Keratinocyte (primary cell): ENCODE results near the gene OTUD5. TPM values are rescaled to one million over a fixed set of nuclear protein-coding genes. Genes with fewer than 3 reads are reported as not detected.

ENCODE experiments used
- DNase-seq: peaks from one replicate; pipeline ENCODE4 v3.0.0-alpha.2; 2011; ENCODE audit warnings: low read depth, missing footprints, low spot score
- FAIRE-seq: peaks from 2 replicates; lab custom pipeline; 2011; peaks lifted over from hg19 to GRCh38; lab: Jason Lieb, UNC
- H2AFZ ChIP-seq: 2 replicates; pipeline ENCODE4 v1.6.0; 2012; ENCODE audit warnings: low read length, control low read depth, inconsistent platforms; ENCODE audit not compliant: control insufficient read depth
- H3K27ac ChIP-seq: 2 replicates; pipeline ENCODE4 v1.5.1; 2011; ENCODE audit warnings: low read length; ENCODE audit not compliant: control insufficient read depth, insufficient read depth
- H3K27me3 ChIP-seq: 3 replicates; pipeline ENCODE4 v1.6.0; 2011; ENCODE audit warnings: low read length; ENCODE audit not compliant: control insufficient read depth, insufficient read depth; ENCODE audit errors: extremely low read depth
- H3K36me3 ChIP-seq, 2 experiments: 2 replicates in 1 of 2; 3 replicates in 1 of 2; pipeline ENCODE4 v1.5.1; 2011; ENCODE audit warnings: low read length in 2 of 2, mild to moderate bottlenecking in 1 of 2; ENCODE audit not compliant: control insufficient read depth in 2 of 2, insufficient read depth in 2 of 2; ENCODE audit errors: extremely low read depth in 1 of 2
- H3K4me1 ChIP-seq: 3 replicates; pipeline ENCODE4 v1.5.1; 2011; ENCODE audit warnings: low read length; ENCODE audit not compliant: control insufficient read depth, insufficient read depth; ENCODE audit errors: extremely low read depth
- H3K4me2 ChIP-seq: 3 replicates; pipeline ENCODE4 v1.6.0; 2011; ENCODE audit warnings: low read depth, low read length; ENCODE audit not compliant: control insufficient read depth, insufficient read depth; ENCODE audit errors: extremely low read depth
- H3K4me3 ChIP-seq, 3 experiments: fragments of 200-600 bp in 1 of 3; sonication (generic) in 1 of 3; 2 replicates in 2 of 3; 3 replicates in 1 of 3; pipeline ENCODE4 v1.5.1; 2011 to 2016; ENCODE audit warnings: low read length in 3 of 3, mild to moderate bottlenecking in 3 of 3, control low read depth in 2 of 3, inconsistent platforms in 1 of 3, low read depth in 1 of 3, mixed read lengths in 1 of 3, mixed run types in 1 of 3, moderate library complexity in 1 of 3; ENCODE audit not compliant: control insufficient read depth in 2 of 3, insufficient read depth in 2 of 3; ENCODE audit errors: extremely low read depth in 1 of 3
- H3K79me2 ChIP-seq: 2 replicates; pipeline ENCODE4 v1.6.0; 2012; ENCODE audit warnings: low read length; ENCODE audit not compliant: control insufficient read depth, insufficient read depth
- H3K9ac ChIP-seq: 3 replicates; pipeline ENCODE4 v1.6.0; 2011; ENCODE audit warnings: low read length; ENCODE audit not compliant: control insufficient read depth, insufficient read depth; ENCODE audit errors: extremely low read depth
- H3K9me1 ChIP-seq: 3 replicates; pipeline ENCODE4 v1.6.0; 2011; ENCODE audit warnings: low read length; ENCODE audit not compliant: control insufficient read depth, insufficient read depth; ENCODE audit errors: extremely low read depth
- H3K9me3 ChIP-seq: 2 replicates; pipeline ENCODE4 v1.5.1; 2012; ENCODE audit warnings: low read depth, low read length; ENCODE audit not compliant: control insufficient read depth
- H4K20me1 ChIP-seq: 3 replicates; pipeline ENCODE4 v1.6.0; 2011; ENCODE audit warnings: low read length; ENCODE audit not compliant: control insufficient read depth, insufficient read depth; ENCODE audit errors: extremely low read depth
- CTCF ChIP-seq, 3 experiments: IDR thresholded peaks in 1 of 3; conservative IDR thresholded peaks in 1 of 3; optimal IDR thresholded peaks in 1 of 3; 2 replicates in 2 of 3; 3 replicates in 1 of 3; pipeline versions ENCODE3 to v1.5.1; 2011; ENCODE audit warnings: low read length in 3 of 3, mild to moderate bottlenecking in 3 of 3, moderate library complexity in 2 of 3, control low read depth in 1 of 3, inconsistent platforms in 1 of 3; ENCODE audit not compliant: insufficient read depth in 2 of 3; ENCODE audit errors: extremely low read depth in 1 of 3
- EZH2 ChIP-seq: IDR thresholded peaks from one replicate; pipeline ENCODE4 v1.6.1; 2012; ENCODE audit warnings: inconsistent platforms, mild to moderate bottlenecking, low read length, moderate library complexity
- dilution Hi-C: fragments of 300-500 bp; cut with MboI; formaldehyde crosslinking; loops from one replicate; pipeline ENCODE4 v1.7.0; 2020; ENCODE audit warnings: low sequenced_read_pairs; ENCODE audit not compliant: extremely low pct_ligation_motif_present
- polyA plus RNA-seq, 5 experiments: library from polyadenylated mRNA; depleted of rRNA in 3 of 5; stranded (reverse) in 3 of 5; stranded (forward) in 1 of 5; unstranded in 1 of 5; fragments of >200 nt; gene quantifications; 1 replicate in 1 of 5; 2 replicates in 3 of 5; 3 replicates in 1 of 5; pipeline versions ENCODE4 v1.2.1 to v1.2.3, GENCODE V29; 2011 to 2012; ENCODE audit warnings: missing spikeins in 2 of 5, low read depth in 1 of 5, low replicate concordance in 1 of 5

Gene OTUD5
- polyA plus RNA-seq, 1 donor (not counting 4 experiments of a cell fraction or from before 2014, with no cell fraction given): 40.3 TPM

- H3K27me3 ChIP-seq: no peaks in the 10 kb centered on the region
- peaks cover 3% of the 10 kb centered on the region for H4K20me1 ChIP-seq
- H3K79me2 ChIP-seq: peaks cover 17% of the 10 kb centered on the region
- DNase-seq: no peak
- no peak overlapping the region for H3K27ac ChIP-seq
- FAIRE-seq: no peak
- no peak overlapping the region for H3K9ac ChIP-seq
- H3K4me2 ChIP-seq: no peak overlapping the region
- TF ChIP-seq EZH2: no peak
- TF ChIP-seq CTCF (optimal IDR thresholded peaks at IDR 0.05 in 1 of 3, IDR thresholded peaks at IDR 0.05 in 1 of 3, conservative IDR thresholded peaks at IDR 0.05 in 1 of 3; ENCODE audit: extremely low read depth in 1 of 3, insufficient read depth in 2 of 3, low read length in 3 of 3): no peak
- H3K9me1 ChIP-seq: no peaks in the 10 kb centered on the region
- H3K4me3 ChIP-seq: no peak overlapping the region
- peaks cover 2% of the 10 kb centered on the region for H3K9me3 ChIP-seq
- H3K4me1 ChIP-seq: peaks cover 5% of the 10 kb centered on the region
- peaks cover 9 to 23% of the 10 kb centered on the region in 2 experiments for H3K36me3 ChIP-seq
- dilution Hi-C loops: no loop called here
- no peak overlapping the region for H2AFZ ChIP-seq
Observed at GRCh38 chrX:48904180-48904579, 53.2 kb downstream of the OTUD5 start.

GRCh38 chrX:48903290-48903689 lies 54.1 kb downstream of the OTUD5 start:
- Histone ChIP-seq H3K9me1 (no peaks in the 10 kb centered on the region), H3K27me3 (no peaks in the 10 kb centered on the region), H3K36me3 (peaks cover 6 to 23% of the 10 kb centered on the region in 2 experiments), H2AFZ (no peak overlapping the region), H3K4me2 (no peak overlapping the region), H4K20me1 (peaks cover 3% of the 10 kb centered on the region), H3K9ac (no peak overlapping the region), H3K79me2 (peaks cover 19% of the 10 kb centered on the region), H3K4me3 (no peak overlapping the region), H3K4me1 (peaks cover 6% of the 10 kb centered on the region), H3K27ac (no peak overlapping the region), H3K9me3 (peaks cover 2% of the 10 kb centered on the region)
- dilution Hi-C loops: no loop called here
- TF ChIP-seq EZH2: no peak
- no peak for TF ChIP-seq CTCF (optimal IDR thresholded peaks at IDR 0.05 in 1 of 3, IDR thresholded peaks at IDR 0.05 in 1 of 3, conservative IDR thresholded peaks at IDR 0.05 in 1 of 3; ENCODE audit: extremely low read depth in 1 of 3, insufficient read depth in 2 of 3, low read length in 3 of 3)
- FAIRE-seq: no peak
- DNase-seq: no peak
